Adrenal gland (tissue), 12 donors: ENCODE results near the gene FLVCR2. TPM values are rescaled to one million over a fixed set of nuclear protein-coding genes. Genes with fewer than 3 reads are reported as not detected.

ENCODE experiments used
- DNase-seq, 7 donors: peaks; one replicate each; pipeline ENCODE4 v3.0.0-alpha.2; 2019 to 2020
- H3K27ac ChIP-seq, 5 donors: fragments of 200-600 bp; sonication (generic) in 4 of 5; 1 replicate in 3 of 5; 2 replicates in 2 of 5; pipeline versions ENCODE4 v1.5.1 to v1.8.0; 2016 to 2020; ENCODE audit warnings: mild to moderate bottlenecking in 1 of 5
- H3K27me3 ChIP-seq: fragments of 200-600 bp; 2 replicates; pipeline ENCODE4 v1.8.0; 2021
- H3K36me3 ChIP-seq, 2 donors: fragments of 200-600 bp; replicated peaks in 1 of 2; 1 replicate in 1 of 2; 2 replicates in 1 of 2; pipeline versions ENCODE4 v1.5.1 to v1.8.0; 2018 to 2022
- H3K4me1 ChIP-seq, 2 donors: fragments of 200-600 bp; replicated peaks in 1 of 2; 1 replicate in 1 of 2; 2 replicates in 1 of 2; pipeline versions ENCODE4 v1.5.1 to v1.8.0; 2018 to 2021
- H3K4me3 ChIP-seq, 4 donors: fragments of 200-600 bp; sonication (generic) in 3 of 4; one replicate each; pipeline ENCODE4 v1.5.1; 2016 to 2018
- H3K9me3 ChIP-seq, 3 donors: fragments of 200-600 bp; sonication (generic) in 1 of 3; replicated peaks in 1 of 3; 1 replicate in 2 of 3; 2 replicates in 1 of 3; pipeline versions ENCODE4 v1.5.1 to v1.8.0; 2016 to 2021
- POLR2A ChIP-seq, 2 donors: fragments of 450-650 bp; IDR thresholded peaks; one replicate each; pipeline ENCODE4 v1.6.1; 2017; ENCODE audit warnings: antibody characterized with exemption in 2 of 2, mild to moderate bottlenecking in 2 of 2, moderate library complexity in 1 of 2
- WGBS, 4 donors: extraction: QIAGEN DNeasy Blood & Tissue Kit in 2 of 4; methylation state at CpG; one replicate each; pipeline versions ENCODE4 v1.1.5 to v1.1.7; 2013 to 2017; 5-methylcytosine and 5-hydroxymethylcytosine counted together
- intact Hi-C, 2 donors: fragments of 100-400 bp; cut with DNase I; formaldehyde crosslinking; loops; one replicate each; pipeline versions ENCODE4 v1.14.1 to v1.15.0; 2022 to 2023
- polyA plus RNA-seq, 3 donors: library from polyadenylated mRNA; stranded (reverse); fragments of 200-250 nt in 2 of 3; fragments of 350-450 nt in 1 of 3; fragmentation: Illumina TruSeq in 1 of 3; extraction: RNeasy Lipid Tissue Mini Kit (QIAGEN cat#74804) in 1 of 3; gene quantifications; one replicate each; pipeline ENCODE4 v1.2.3, GENCODE V29; 2013 to 2014
- total RNA-seq, 9 donors: library from RNA; depleted of rRNA in 4 of 9; stranded (reverse); fragments of >200 nt in 4 of 9; fragments of 120-200 nt in 1 of 9; fragmentation: NEBNext Ultra II Directional in 1 of 9; extraction: Animal tissue kit (Norgen Biotek cat#: 25700) in 1 of 9; gene quantifications; one replicate each; pipeline versions ENCODE4 v1.1.0 to v1.2.4, GENCODE V29; 2013 to 2023
- TF ChIP-seq, protein P1 (sequence below), 6 experiments: fragments of 450-650 bp in 4 of 6; fragments of 200-600 bp in 2 of 6; sonication (generic) in 1 of 6; IDR thresholded peaks; 1 replicate in 5 of 6; 2 replicates in 1 of 6; pipeline versions ENCODE4 v1.5.1 to v1.8.0; 2016 to 2021; ENCODE audit warnings: antibody characterized with exemption in 6 of 6, mild to moderate bottlenecking in 2 of 6, moderate library complexity in 1 of 6
- donor health status: healthy with polysubstance abuse.
- donor health status: Bipolar disorder and iron deficiency.
- donor health status: DM: yes; HTN: yes; CAD: no.
- donor health status: DM: no; HTN: no; CAD: no.
- donor health status: DM: no; HTN: no; CAD: no.
- donor health status: DM: yes; HTN: yes; CAD: no.

The FLVCR2 gene
- total and polyA plus RNA-seq, 12 donors, result 8.8 to 428 (median 25.4) TPM

- TF ChIP-seq, protein P1, sequence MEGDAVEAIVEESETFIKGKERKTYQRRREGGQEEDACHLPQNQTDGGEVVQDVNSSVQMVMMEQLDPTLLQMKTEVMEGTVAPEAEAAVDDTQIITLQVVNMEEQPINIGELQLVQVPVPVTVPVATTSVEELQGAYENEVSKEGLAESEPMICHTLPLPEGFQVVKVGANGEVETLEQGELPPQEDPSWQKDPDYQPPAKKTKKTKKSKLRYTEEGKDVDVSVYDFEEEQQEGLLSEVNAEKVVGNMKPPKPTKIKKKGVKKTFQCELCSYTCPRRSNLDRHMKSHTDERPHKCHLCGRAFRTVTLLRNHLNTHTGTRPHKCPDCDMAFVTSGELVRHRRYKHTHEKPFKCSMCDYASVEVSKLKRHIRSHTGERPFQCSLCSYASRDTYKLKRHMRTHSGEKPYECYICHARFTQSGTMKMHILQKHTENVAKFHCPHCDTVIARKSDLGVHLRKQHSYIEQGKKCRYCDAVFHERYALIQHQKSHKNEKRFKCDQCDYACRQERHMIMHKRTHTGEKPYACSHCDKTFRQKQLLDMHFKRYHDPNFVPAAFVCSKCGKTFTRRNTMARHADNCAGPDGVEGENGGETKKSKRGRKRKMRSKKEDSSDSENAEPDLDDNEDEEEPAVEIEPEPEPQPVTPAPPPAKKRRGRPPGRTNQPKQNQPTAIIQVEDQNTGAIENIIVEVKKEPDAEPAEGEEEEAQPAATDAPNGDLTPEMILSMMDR (IDR thresholded peaks at IDR 0.05), result no peak
- no peak for TF ChIP-seq POLR2A (IDR thresholded peaks at IDR 0.05)
- intact Hi-C loops, result no loop called here
- Histone ChIP-seq H3K36me3 (no peaks in the 10 kb centered on the region), H3K27me3 (no peaks in the 10 kb centered on the region), H3K4me1 (no peaks in the 10 kb centered on the region), H3K9me3 (no peaks in the 10 kb centered on the region), H3K27ac (no peak overlapping the region), H3K4me3 (no peak overlapping the region)
- no peak for DNase-seq
- WGBS, 4 donors, result 85 to 91% (median 90%) methylated on average over 6 of the region's 6 CpGs
These were observed 9.6 kb upstream of the FLVCR2 start for GRCh38 chr14:75568791-75569190.

GRCh38 chr14:75570797-75571196 is 7.6 kb upstream of the FLVCR2 start:
- no peaks in the 10 kb centered on the region for H3K27me3 ChIP-seq
- 50 to 75% (median 57%) methylated on average over 2 of the region's 2 CpGs for WGBS, 4 donors
- no peak for DNase-seq
- TF ChIP-seq, protein P1 (IDR thresholded peaks at IDR 0.05), result no peak
- TF ChIP-seq POLR2A (IDR thresholded peaks at IDR 0.05), result no peak
- H3K36me3 ChIP-seq, result no peaks in the 10 kb centered on the region
- no peaks in the 10 kb centered on the region for H3K9me3 ChIP-seq
- no peak overlapping the region for H3K4me3 ChIP-seq
- intact Hi-C loops, result no loop called here
- H3K27ac ChIP-seq, result no peak overlapping the region
- no peaks in the 10 kb centered on the region for H3K4me1 ChIP-seq

- Histone ChIP-seq H3K27me3 (no peaks in the 10 kb centered on the region), H3K9me3 (no peaks in the 10 kb centered on the region), H3K4me3 (no peak overlapping the region), H3K27ac (no peak overlapping the region), H3K4me1 (no peaks in the 10 kb centered on the region), H3K36me3 (no peaks in the 10 kb centered on the region)
- TF ChIP-seq POLR2A (IDR thresholded peaks at IDR 0.05), result no peak
- TF ChIP-seq, protein P1 (IDR thresholded peaks at IDR 0.05), result no peak
- 87 to 93% (median 89%) methylated on average over 6 of the region's 6 CpGs for WGBS, 4 donors
- DNase-seq, result no peak
- intact Hi-C loops, result no loop called here
These were observed 6.3 kb upstream of the FLVCR2 start for GRCh38 chr14:75572104-75572503.

GRCh38 chr14:75577090-75577489 is 1.3 kb upstream of the FLVCR2 start:
- Histone ChIP-seq H3K36me3 (no peaks in the 10 kb centered on the region), H3K27me3 (no peaks in the 10 kb centered on the region), H3K4me3 (no peak overlapping the region), H3K4me1 (peaks cover 6 to 18% of the 10 kb centered on the region in 2 donors), H3K9me3 (no peaks in the 10 kb centered on the region), H3K27ac (peak overlapping the region in 1 of 5 donors; percentile 90)
- intact Hi-C loops, result loop anchor here in 1 of 2 donors (5.0 kb wide), 1 partner anchor 75 kb away; no protein-coding TSS in a partner anchor
- no peak for DNase-seq
- 64 to 70% (median 68%) methylated on average over 3 of the region's 3 CpGs for WGBS, 4 donors
- TF ChIP-seq POLR2A (IDR thresholded peaks at IDR 0.05), result no peak
- TF ChIP-seq, protein P1 (IDR thresholded peaks at IDR 0.05), result no peak
